ENCODE measurements around the gene E2F4.

Gene E2F4

GRCh38 chr16:67247192-67248072, 55.5 kb downstream of the E2F4 start, which contains the start of gene FHOD1:
TSS of gene FHOD1 (minus strand) at chr16:67247481. CDS start at chr16:67247410, 71 bp downstream.
- no peak for TF ChIP-seq CTCF (IDR thresholded peaks at IDR 0.05; ENCODE audit: insufficient read depth, low read depth, low read length, missing control alignments)
- H3K4me3 ChIP-seq (ENCODE audit: low read length): peak within 1 kb of the TSS; percentile 68
- DNase-seq (ENCODE audit: low read depth): peak; percentile 97

- H3K4me3 ChIP-seq (ENCODE audit: low read length): peak overlapping the region; percentile 46
- no peak for TF ChIP-seq CTCF (IDR thresholded peaks at IDR 0.05; ENCODE audit: insufficient read depth, low read depth, low read length, missing control alignments)
- DNase-seq (ENCODE audit: low read depth): no peak
Observed at GRCh38 chr16:67248073-67248400, 56.1 kb downstream of the E2F4 start.
